Measurements from ENCODE around the gene ATP1A2. TPM values are rescaled to one million over a fixed set of nuclear protein-coding genes. Genes with fewer than 3 reads are reported as not detected.

Gene ATP1A2
- total and polyA plus RNA-seq, 2 donors = 13.2 to 41.5 TPM

DNA sequence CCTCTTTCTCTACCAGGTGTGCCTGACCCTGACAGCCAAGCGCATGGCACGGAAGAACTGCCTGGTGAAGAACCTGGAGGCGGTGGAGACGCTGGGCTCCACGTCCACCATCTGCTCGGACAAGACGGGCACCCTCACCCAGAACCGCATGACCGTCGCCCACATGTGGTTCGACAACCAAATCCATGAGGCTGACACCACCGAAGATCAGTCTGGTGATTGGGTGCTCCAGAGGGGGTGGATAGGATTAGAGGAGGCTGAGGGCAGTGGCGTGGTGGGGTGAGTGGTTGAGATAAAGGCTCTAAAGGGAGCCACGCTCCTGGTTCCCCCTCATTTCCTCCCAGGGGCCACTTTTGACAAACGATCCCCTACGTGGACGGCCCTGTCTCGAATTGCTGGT lies 13.1 kb downstream of the ATP1A2 start:
- Histone ChIP-seq H3K36me3 (ENCODE audit: insufficient read depth) (no peaks in the 10 kb centered on the region), H3K4me3 (ENCODE audit: low read depth, low read length) (no peak overlapping the region), H3K27ac (ENCODE audit: low read depth) (no peak overlapping the region), H3K4me1 (ENCODE audit: insufficient read depth) (no peaks in the 10 kb centered on the region)
- WGBS = 88% methylated on average over 18 of the region's 18 CpGs
- no peak for DNase-seq (ENCODE audit: extremely low spot score)

GRCh38 chr1:160129046-160129445 lies 13.5 kb downstream of the ATP1A2 start:
- no peaks in the 10 kb centered on the region for H3K36me3 ChIP-seq (ENCODE audit: insufficient read depth)
- H3K27ac ChIP-seq (ENCODE audit: low read depth) = no peak overlapping the region
- 95% methylated on average over 5 of the region's 5 CpGs for WGBS
- no peak overlapping the region for H3K4me3 ChIP-seq (ENCODE audit: low read depth, low read length)
- no peaks in the 10 kb centered on the region for H3K4me1 ChIP-seq (ENCODE audit: insufficient read depth)
- no peak for DNase-seq (ENCODE audit: extremely low spot score)

DNA sequence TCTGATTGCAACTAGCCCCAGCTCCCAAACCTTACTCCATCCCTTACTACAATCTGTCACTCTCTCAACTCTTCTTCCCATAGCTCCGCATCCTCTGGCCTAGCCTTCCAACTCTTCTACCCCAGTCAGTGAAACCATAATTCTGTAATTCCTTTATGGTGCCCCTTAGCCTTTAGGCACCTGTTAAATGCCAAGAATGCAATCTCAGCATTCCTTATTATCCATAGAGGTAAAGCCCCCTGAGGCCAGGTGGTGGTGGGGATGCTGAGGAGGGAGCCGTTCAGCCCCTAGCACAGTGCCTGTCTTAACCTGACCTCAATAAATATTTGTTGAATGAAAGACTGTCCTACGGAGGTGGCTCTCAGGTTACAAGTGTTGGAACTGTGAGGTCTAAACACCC lies 14.0 kb downstream of the ATP1A2 start:
- no peak overlapping the region for H3K27ac ChIP-seq (ENCODE audit: low read depth)
- no peaks in the 10 kb centered on the region for H3K36me3 ChIP-seq (ENCODE audit: insufficient read depth)
- DNase-seq (ENCODE audit: extremely low spot score) = no peak
- WGBS = 70% methylated on average over 3 of the region's 3 CpGs
- no peaks in the 10 kb centered on the region for H3K4me1 ChIP-seq (ENCODE audit: insufficient read depth)
- no peak overlapping the region for H3K4me3 ChIP-seq (ENCODE audit: low read depth, low read length)

DNA sequence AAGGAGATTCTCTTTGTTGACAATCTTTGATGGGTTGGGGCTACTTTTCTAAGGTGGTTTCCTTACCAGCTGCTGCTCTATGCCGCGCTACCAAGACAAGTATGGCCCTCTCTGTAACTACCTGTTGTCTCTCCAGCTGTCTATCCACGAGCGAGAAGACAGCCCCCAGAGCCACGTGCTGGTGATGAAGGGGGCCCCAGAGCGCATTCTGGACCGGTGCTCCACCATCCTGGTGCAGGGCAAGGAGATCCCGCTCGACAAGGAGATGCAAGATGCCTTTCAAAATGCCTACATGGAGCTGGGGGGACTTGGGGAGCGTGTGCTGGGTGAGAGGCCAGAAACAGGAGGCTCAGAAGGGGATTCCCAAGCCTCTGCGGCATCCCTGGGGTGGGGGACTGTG lies 14.4 kb downstream of the ATP1A2 start:
- WGBS = 88% methylated on average over 11 of the region's 11 CpGs
- no peak for DNase-seq (ENCODE audit: extremely low spot score)
- no peaks in the 10 kb centered on the region for H3K36me3 ChIP-seq (ENCODE audit: insufficient read depth)
- no peak overlapping the region for H3K4me3 ChIP-seq (ENCODE audit: low read depth, low read length)
- H3K4me1 ChIP-seq (ENCODE audit: insufficient read depth) = no peaks in the 10 kb centered on the region
- H3K27ac ChIP-seq (ENCODE audit: low read depth) = no peak overlapping the region

DNA sequence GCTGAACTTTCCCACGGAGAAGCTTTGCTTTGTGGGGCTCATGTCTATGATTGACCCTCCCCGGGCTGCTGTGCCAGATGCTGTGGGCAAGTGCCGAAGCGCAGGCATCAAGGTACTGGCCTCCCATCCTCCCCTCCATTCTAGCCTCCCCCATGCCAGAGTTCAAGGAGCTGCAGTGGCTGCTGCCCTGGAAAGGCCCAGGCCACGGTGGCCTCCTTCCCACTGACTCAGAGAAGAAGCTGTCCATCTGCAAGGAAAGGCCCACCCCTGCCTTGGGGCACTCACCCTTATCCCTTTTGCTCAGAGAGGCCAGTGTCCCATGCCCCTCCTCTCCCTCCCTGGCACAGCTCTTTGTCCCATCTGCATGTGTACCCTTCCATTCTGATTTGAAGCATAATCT lies 14.9 kb downstream of the ATP1A2 start:
- no peak for DNase-seq (ENCODE audit: extremely low spot score)
- no peaks in the 10 kb centered on the region for H3K36me3 ChIP-seq (ENCODE audit: insufficient read depth)
- WGBS = 78% methylated on average over 5 of the region's 5 CpGs
- H3K4me3 ChIP-seq (ENCODE audit: low read depth, low read length) = no peak overlapping the region
- H3K4me1 ChIP-seq (ENCODE audit: insufficient read depth) = no peaks in the 10 kb centered on the region
- no peak overlapping the region for H3K27ac ChIP-seq (ENCODE audit: low read depth)

- H3K4me1 ChIP-seq (ENCODE audit: insufficient read depth) = no peaks in the 10 kb centered on the region
- no peak overlapping the region for H3K4me3 ChIP-seq (ENCODE audit: low read depth, low read length)
- no peaks in the 10 kb centered on the region for H3K36me3 ChIP-seq (ENCODE audit: insufficient read depth)
- H3K27ac ChIP-seq (ENCODE audit: low read depth) = no peak overlapping the region
- no peak for DNase-seq (ENCODE audit: extremely low spot score)
- WGBS = 96% methylated on average over 1 of the region's 1 CpG
Measured at GRCh38 chr1:160130939-160131338, 15.4 kb downstream of the ATP1A2 start.

DNA sequence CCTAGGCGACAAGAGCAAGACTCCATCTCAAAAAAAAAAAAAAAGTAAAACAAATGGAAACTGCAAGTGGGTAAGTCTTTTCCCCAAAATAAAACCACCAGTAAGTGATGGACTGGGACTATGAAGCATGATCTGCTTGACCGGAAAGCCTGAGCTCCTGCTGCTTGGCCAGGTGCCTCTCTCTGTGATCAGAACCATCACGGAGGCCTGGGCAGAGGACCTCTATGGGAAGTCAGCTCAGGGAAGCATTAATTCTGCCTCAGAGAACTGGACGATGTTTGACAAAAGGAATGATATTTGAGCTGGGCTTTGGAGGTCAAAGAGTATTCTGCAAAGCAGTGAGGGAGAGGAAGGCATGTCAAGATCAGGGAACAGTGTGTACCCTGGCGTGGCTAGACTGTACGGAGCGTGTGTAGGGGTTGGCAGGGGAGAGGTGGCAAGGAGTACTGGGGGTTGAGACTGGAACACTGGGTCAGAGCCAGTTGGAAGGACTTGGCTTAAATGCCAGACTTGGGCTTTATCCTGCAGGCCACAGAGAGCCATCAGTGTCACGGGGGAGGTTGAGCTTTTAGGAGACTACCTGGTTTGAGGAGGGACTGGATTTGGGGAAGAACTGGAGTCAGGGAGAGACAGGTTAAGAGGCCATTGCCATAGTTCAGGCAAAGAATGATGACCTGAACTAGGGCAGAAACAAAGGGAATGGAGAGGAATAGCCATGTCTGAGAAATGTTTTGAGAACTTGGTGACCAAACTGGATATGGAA lies 16.4 kb downstream of the ATP1A2 start:
- DNase-seq (ENCODE audit: extremely low spot score) = no peak
- H3K36me3 ChIP-seq (ENCODE audit: insufficient read depth) = no peaks in the 10 kb centered on the region
- H3K27ac ChIP-seq (ENCODE audit: low read depth) = no peak overlapping the region
- 72% methylated on average over 8 of the region's 8 CpGs for WGBS
- H3K4me1 ChIP-seq (ENCODE audit: insufficient read depth) = no peaks in the 10 kb centered on the region
- no peak overlapping the region for H3K4me3 ChIP-seq (ENCODE audit: low read depth, low read length)

GRCh38 chr1:160133990-160134770 lies 18.6 kb downstream of the ATP1A2 start:
- DNase-seq (ENCODE audit: extremely low spot score) = no peak
- no peak overlapping the region for H3K4me3 ChIP-seq (ENCODE audit: low read depth, low read length)
- no peaks in the 10 kb centered on the region for H3K36me3 ChIP-seq (ENCODE audit: insufficient read depth)
- no peak overlapping the region for H3K27ac ChIP-seq (ENCODE audit: low read depth)
- 78% methylated on average over 9 of the region's 9 CpGs for WGBS
- no peaks in the 10 kb centered on the region for H3K4me1 ChIP-seq (ENCODE audit: insufficient read depth)

- DNase-seq (ENCODE audit: extremely low spot score) = no peak
- WGBS = 85% methylated on average over 20 of the region's 20 CpGs
- H3K27ac ChIP-seq (ENCODE audit: low read depth) = no peak overlapping the region
- H3K4me3 ChIP-seq (ENCODE audit: low read depth, low read length) = no peak overlapping the region
- H3K4me1 ChIP-seq (ENCODE audit: insufficient read depth) = no peaks in the 10 kb centered on the region
- no peaks in the 10 kb centered on the region for H3K36me3 ChIP-seq (ENCODE audit: insufficient read depth)
Measured at GRCh38 chr1:160134791-160135572, 19.4 kb downstream of the ATP1A2 start.

DNA sequence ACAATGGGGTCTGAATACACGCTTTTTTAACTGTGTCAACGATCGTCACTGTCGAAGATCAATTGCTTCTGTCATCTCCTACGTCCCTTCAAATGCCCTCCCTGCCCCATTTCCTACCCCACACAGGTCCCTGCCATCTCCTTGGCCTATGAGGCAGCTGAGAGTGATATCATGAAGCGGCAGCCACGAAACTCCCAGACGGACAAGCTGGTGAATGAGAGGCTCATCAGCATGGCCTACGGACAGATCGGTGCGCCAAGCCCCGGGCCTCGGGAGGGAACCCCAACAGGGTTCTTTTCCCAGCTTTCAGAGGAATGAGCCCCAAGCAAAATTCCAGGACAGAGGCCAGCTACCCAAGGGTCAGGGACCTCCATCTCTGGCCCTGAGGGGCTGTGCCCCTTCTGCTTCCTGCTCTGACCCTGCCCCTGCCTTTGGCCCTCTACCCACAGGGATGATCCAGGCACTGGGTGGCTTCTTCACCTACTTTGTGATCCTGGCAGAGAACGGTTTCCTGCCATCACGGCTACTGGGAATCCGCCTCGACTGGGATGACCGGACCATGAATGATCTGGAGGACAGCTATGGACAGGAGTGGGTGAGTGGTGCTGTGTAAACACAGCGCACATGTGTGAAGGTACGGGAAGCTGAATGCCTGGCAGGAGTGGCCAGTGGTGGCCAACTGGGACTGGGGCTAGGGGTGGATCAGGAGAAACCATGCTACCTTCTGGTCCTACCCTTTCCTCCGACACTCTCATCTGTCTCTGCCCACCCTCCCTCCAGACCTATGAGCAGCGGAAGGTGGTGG lies 20.8 kb downstream of the ATP1A2 start:
- Histone ChIP-seq H3K36me3 (ENCODE audit: insufficient read depth) (no peaks in the 10 kb centered on the region), H3K27ac (ENCODE audit: low read depth) (no peak overlapping the region), H3K4me1 (ENCODE audit: insufficient read depth) (no peaks in the 10 kb centered on the region), H3K4me3 (ENCODE audit: low read depth, low read length) (no peak overlapping the region)
- 91% methylated on average over 22 of the region's 22 CpGs for WGBS
- DNase-seq (ENCODE audit: extremely low spot score) = no peak

DNA sequence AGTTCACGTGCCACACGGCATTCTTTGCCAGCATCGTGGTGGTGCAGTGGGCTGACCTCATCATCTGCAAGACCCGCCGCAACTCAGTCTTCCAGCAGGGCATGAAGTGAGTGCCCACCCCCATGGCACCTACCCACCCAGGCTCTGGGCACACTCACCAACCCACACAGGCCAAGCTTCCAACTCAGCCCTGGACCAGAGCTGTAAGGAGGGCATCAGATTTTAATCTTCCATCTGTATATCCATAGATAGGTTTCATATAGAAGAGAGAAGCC lies 21.3 kb downstream of the ATP1A2 start:
- H3K36me3 ChIP-seq (ENCODE audit: insufficient read depth) = no peaks in the 10 kb centered on the region
- H3K27ac ChIP-seq (ENCODE audit: low read depth) = no peak overlapping the region
- WGBS = 90% methylated on average over 5 of the region's 5 CpGs
- no peak for DNase-seq (ENCODE audit: extremely low spot score)
- no peak overlapping the region for H3K4me3 ChIP-seq (ENCODE audit: low read depth, low read length)
- no peaks in the 10 kb centered on the region for H3K4me1 ChIP-seq (ENCODE audit: insufficient read depth)

GRCh38 chr1:160137216-160137862 lies 21.8 kb downstream of the ATP1A2 start:
- WGBS = 87% methylated on average over 8 of the region's 8 CpGs
- Histone ChIP-seq H3K4me3 (ENCODE audit: low read depth, low read length) (no peak overlapping the region), H3K4me1 (ENCODE audit: insufficient read depth) (no peaks in the 10 kb centered on the region), H3K36me3 (ENCODE audit: insufficient read depth) (no peaks in the 10 kb centered on the region), H3K27ac (ENCODE audit: low read depth) (no peak overlapping the region)
- DNase-seq (ENCODE audit: extremely low spot score) = no peak

DNA sequence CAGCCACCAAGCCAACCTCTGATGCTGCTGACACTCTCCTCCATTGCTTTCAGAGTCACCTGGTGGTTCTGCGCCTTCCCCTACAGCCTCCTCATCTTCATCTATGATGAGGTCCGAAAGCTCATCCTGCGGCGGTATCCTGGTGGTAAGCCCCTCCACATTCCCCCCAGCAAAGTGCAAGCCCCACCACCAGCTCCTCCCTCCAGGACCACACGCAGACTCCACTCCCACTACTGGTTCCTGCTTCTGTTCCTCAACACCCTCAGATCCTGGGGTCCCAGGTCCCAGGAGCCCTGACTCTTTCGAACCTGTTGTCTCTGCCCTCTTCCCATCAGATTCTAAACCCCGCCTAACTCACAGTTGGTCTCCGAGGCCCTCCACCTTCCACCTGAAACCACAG lies 24.3 kb downstream of the ATP1A2 start:
- Histone ChIP-seq H3K36me3 (ENCODE audit: insufficient read depth) (no peaks in the 10 kb centered on the region), H3K27ac (ENCODE audit: low read depth) (no peak overlapping the region), H3K4me1 (ENCODE audit: insufficient read depth) (no peaks in the 10 kb centered on the region), H3K4me3 (ENCODE audit: low read depth, low read length) (no peak overlapping the region)
- WGBS = 95% methylated on average over 8 of the region's 8 CpGs
- no peak for DNase-seq (ENCODE audit: extremely low spot score)
